WI38 (cell line): Measurements from ENCODE around the gene TMEM176A.

ENCODE experiments used
- H3K4me3 ChIP-seq: 2 replicates; pipeline ENCODE4 v1.5.1; 2011; ENCODE audit warnings: low read depth, mild to moderate bottlenecking, control low read depth, low read length
- TF ChIP-seq, protein P1 (sequence below): IDR thresholded peaks from 2 replicates; pipeline ENCODE4 v1.5.1; 2012; ENCODE audit warnings: low read depth, mild to moderate bottlenecking, control low read depth, low read length

TMEM176A gene, protein sequence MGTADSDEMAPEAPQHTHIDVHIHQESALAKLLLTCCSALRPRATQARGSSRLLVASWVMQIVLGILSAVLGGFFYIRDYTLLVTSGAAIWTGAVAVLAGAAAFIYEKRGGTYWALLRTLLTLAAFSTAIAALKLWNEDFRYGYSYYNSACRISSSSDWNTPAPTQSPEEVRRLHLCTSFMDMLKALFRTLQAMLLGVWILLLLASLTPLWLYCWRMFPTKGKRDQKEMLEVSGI

DNA sequence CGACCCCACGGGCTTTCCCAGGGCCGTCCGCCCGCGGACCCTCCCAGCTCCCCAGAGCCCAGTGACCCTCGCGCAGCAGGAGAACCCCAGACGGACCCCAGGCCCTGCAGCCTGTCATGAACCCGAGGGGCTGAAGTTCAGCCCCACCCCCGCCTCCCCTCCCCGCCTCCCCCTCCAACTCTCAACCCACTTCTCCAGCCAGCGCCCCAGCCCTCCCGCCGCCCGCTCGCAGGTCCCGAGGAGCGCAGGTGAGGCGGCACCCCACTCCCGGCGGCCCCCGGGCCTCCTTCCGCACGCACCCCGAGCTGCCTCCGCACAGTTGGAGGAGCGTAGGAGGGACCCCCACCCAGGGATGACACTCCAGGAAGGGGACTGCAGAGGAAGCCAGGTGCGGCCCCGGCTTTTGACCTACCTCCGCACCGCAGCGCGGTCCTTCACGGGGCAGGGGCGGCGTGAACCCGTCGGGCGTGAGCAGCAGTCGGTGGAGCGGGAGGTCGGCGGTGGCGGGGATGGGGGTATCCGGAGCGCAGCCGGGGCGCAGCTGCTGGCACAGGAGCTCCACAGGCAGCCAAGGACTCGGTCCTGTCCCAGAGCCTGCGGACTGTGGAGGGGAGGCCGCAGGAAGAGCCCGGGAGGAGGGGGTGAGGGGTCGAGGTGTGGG lies at the start of gene TMEM176A:
TSS of gene TMEM176A (plus strand) at position 189 of the 661 bp plus-strand sequence. CDS start 782 bp downstream, outside the sequence.
- TF ChIP-seq, protein P1, sequence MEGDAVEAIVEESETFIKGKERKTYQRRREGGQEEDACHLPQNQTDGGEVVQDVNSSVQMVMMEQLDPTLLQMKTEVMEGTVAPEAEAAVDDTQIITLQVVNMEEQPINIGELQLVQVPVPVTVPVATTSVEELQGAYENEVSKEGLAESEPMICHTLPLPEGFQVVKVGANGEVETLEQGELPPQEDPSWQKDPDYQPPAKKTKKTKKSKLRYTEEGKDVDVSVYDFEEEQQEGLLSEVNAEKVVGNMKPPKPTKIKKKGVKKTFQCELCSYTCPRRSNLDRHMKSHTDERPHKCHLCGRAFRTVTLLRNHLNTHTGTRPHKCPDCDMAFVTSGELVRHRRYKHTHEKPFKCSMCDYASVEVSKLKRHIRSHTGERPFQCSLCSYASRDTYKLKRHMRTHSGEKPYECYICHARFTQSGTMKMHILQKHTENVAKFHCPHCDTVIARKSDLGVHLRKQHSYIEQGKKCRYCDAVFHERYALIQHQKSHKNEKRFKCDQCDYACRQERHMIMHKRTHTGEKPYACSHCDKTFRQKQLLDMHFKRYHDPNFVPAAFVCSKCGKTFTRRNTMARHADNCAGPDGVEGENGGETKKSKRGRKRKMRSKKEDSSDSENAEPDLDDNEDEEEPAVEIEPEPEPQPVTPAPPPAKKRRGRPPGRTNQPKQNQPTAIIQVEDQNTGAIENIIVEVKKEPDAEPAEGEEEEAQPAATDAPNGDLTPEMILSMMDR = no peak
- H3K4me3 ChIP-seq = no peak within 1 kb of the TSS

DNA sequence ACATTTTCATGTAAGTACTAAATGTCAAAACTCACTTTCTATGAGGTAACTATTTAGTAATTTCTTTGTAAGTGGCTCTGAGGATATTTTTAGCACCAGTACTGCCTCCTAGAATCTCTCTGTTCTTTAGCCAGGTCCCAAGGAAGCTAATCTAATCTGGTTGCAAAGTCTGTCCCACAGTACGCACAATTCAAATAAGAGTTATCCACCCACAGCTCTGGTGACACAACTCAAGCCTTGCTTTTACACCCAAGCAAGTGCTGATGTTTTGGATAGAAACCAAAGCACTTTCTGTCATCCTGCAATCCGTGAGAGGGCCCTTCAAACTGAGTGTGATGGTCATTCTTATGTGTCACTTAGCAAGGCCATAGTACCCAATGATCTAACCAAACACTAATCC lies 48.9 kb upstream of the TMEM176A start:
- H3K4me3 ChIP-seq = no peak overlapping the region
- TF ChIP-seq, protein P1 = no peak

DNA sequence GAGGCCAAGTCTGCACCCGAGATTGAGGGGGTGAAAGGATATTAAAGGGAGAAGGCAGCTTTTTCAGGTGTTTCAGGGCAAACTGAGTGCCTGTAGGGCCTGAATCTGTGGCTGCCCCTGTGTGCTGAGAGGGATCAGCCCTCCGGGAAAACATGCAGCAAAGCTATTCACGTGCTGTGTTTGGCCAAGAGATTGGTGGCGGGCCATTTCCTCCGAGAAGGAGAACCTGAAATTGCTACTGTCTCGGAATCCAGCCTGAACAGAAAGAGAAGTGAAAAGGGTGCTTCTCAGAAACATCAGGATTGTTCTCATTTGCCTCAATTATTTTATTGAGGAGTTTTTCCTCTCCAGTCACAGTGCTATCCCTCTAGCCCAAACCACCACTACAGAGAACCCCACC lies 47.3 kb upstream of the TMEM176A start:
- TF ChIP-seq, protein P1 = no peak
- H3K4me3 ChIP-seq = no peak overlapping the region

DNA sequence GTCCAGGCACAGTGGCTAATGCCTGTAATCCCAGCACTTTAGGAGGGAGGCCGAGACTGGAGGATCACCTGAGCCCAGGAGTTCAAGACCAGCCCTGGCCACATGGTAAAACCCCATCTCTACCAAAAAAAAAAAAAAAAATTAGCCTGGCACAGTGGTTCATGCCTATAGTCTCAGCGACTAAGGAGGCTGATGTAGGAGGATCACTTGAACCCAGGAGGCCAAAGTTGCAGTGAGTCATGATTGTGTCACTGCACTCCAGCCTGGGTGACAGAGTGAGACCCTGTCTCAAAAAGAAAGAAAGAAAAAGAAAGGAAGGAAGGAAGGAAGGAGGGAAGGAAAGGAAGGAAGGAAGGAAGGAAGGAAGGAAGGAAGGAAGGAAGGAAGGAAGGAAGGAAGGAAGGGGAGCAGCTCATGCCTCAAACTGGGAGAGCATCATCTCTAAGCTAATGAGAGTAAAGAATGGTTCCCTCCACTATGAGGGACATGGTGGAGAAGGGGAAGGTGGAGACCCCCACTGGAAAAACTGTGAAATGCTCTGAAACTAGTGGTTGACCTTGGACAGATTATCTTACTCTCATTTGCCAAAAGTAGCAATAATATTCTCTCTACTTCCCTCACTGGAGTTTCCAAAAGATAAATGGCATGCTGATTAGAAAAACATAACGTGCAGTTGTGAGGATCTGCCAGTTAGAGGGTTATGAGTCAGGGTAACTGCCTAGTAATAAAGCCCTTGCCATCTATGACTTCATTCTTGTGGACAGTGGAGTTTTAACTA lies 46.6 kb upstream of the TMEM176A start:
- TF ChIP-seq, protein P1 = no peak
- H3K4me3 ChIP-seq = no peak overlapping the region

- TF ChIP-seq, protein P1 = no peak
- H3K4me3 ChIP-seq = no peak overlapping the region
Observed at GRCh38 chr7:150754951-150755350, 45.6 kb upstream of the TMEM176A start.

DNA sequence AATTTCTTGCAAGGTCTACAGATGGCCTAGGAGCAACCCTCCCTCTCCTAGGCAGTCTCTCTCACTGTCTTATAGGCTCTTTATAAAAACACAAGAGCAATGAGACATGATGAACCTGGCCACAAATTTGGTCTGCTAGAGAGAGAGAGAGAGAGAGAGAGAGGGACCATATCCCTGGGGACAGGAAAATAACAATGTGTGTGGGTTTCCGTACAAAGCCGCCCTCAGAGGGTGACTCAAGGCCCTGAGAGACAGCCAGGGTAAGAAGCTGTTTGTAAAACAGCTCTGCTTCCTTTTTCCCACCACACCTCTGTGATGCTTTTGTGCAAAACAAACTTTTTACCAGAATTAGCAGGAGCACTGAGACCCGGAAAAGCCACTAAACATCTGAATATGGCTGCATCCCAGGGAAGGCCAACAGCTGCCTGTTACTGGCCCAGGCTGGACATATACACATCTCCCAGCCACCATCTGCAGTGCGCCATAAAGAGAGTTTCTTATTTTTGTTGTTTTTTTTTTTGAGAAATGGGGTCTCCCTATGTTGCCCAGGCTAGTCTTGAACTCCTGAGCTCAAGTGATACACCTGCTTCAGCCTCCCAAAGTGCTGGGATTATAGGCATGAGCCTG lies 45.0 kb upstream of the TMEM176A start:
- no peak overlapping the region for H3K4me3 ChIP-seq
- TF ChIP-seq, protein P1 = no peak

GRCh38 chr7:150756166-150756565 lies 44.4 kb upstream of the TMEM176A start:
- TF ChIP-seq, protein P1 = no peak
- H3K4me3 ChIP-seq = no peak overlapping the region
